Measurements from ENCODE around the gene KRT16. TPM values are rescaled to one million over a fixed set of nuclear protein-coding genes. Genes with fewer than 3 reads are reported as not detected.
A peak's percentile ranks its signal among the peaks of the same experiment; 100 is the strongest.
"Not testable (repeated sequence)": the region's sequence is repeated elsewhere in the genome, so short reads cannot be mapped to it uniquely, and the experiment has no call there.

KRT16 gene
- total RNA-seq, result under 1 TPM; 0.30 to 0.65 TPM
- 10 to 100 TPM in 1 of 2 donors, 1 to 10 TPM in 1; 6.9 to 15.7 TPM for polyA plus RNA-seq
- long read RNA-seq, donor 1, partial matches to known transcripts, result 0 of 3 reads
- long read RNA-seq, donor 1, other reads (novel, unspliced or antisense), result 0 of 3 reads
- long read RNA-seq, donor 2, result 0 reads

GRCh38 chr17:41612376-41613160 lies at the start of gene KRT16:
TSS of gene KRT16 (minus strand) at chr17:41612767. CDS start at chr17:41612688, 79 bp downstream.
- ATAC-seq (ENCODE audit: low FRiP score) (peak; percentile 76), DNase-seq (peak; percentile 67 to 75)
- H3K4me3 ChIP-seq (ENCODE audit: low read length in 2 of 2); H3K27ac ChIP-seq (ENCODE audit: low read depth in 1 of 2, low read length in 2 of 2); intact Hi-C loops (cut with DNase I); H3K27me3 ChIP-seq (ENCODE audit: control insufficient read depth in 1 of 2, insufficient read depth in 2 of 2, low read length in 1 of 2); H3K4me1 ChIP-seq (ENCODE audit: control insufficient read depth in 1 of 2, insufficient read depth in 2 of 2, low read length in 2 of 2); H3K36me3 ChIP-seq (ENCODE audit: control insufficient read depth in 1 of 2, insufficient read depth in 2 of 2, low read length in 1 of 2); H3K9me3 ChIP-seq (ENCODE audit: control insufficient read depth, low read length): not testable (repeated sequence)
- 67 to 69% methylated on average over 31 of the region's 31 CpGs for WGBS, 2 donors

- ATAC-seq (ENCODE audit: low FRiP score) (no peak), DNase-seq (no peak)
- no peaks in the 10 kb centered on the region for H3K9me3 ChIP-seq (ENCODE audit: control insufficient read depth, low read length)
- H3K27me3 ChIP-seq (ENCODE audit: control insufficient read depth in 1 of 2, insufficient read depth in 2 of 2, low read length in 1 of 2), result no peaks in the 10 kb centered on the region
- intact Hi-C loops (cut with DNase I), result loop anchor here (5.0 to 10.0 kb wide), 3 partner anchors 83 to 1015 kb away; partner anchors contain the start of gene SMARCE1 (in 1 of the 2)
- no peak overlapping the region for H3K4me3 ChIP-seq (ENCODE audit: low read length in 2 of 2)
- WGBS, 2 donors, result 62 to 72% methylated on average over 8 of the region's 8 CpGs
- H3K4me1 ChIP-seq (ENCODE audit: control insufficient read depth in 1 of 2, insufficient read depth in 2 of 2, low read length in 2 of 2), result no peaks in the 10 kb centered on the region
- H3K36me3 ChIP-seq (ENCODE audit: control insufficient read depth in 1 of 2, insufficient read depth in 2 of 2, low read length in 1 of 2), result no peaks in the 10 kb centered on the region
- no peak overlapping the region for H3K27ac ChIP-seq (ENCODE audit: low read depth in 1 of 2, low read length in 2 of 2)
Measured at GRCh38 chr17:41660221-41660711, 47.7 kb upstream of the KRT16 start.

GRCh38 chr17:41659427-41660212 lies 47.1 kb upstream of the KRT16 start:
- H3K36me3 ChIP-seq (ENCODE audit: control insufficient read depth in 1 of 2, insufficient read depth in 2 of 2, low read length in 1 of 2), result no peaks in the 10 kb centered on the region
- H3K4me1 ChIP-seq (ENCODE audit: control insufficient read depth in 1 of 2, insufficient read depth in 2 of 2, low read length in 2 of 2), result no peaks in the 10 kb centered on the region
- no peak overlapping the region for H3K4me3 ChIP-seq (ENCODE audit: low read length in 2 of 2)
- ATAC-seq (ENCODE audit: low FRiP score) (no peak), DNase-seq (no peak)
- intact Hi-C loops (cut with DNase I), result loop anchor here (5.0 to 10.0 kb wide), 3 partner anchors 82 to 1015 kb away; partner anchors contain the start of gene SMARCE1 (in 1 of the 2)
- H3K27ac ChIP-seq (ENCODE audit: low read depth in 1 of 2, low read length in 2 of 2), result no peak overlapping the region
- no peaks in the 10 kb centered on the region for H3K9me3 ChIP-seq (ENCODE audit: control insufficient read depth, low read length)
- WGBS, 2 donors, result 85 to 86% methylated on average over 11 of the region's 11 CpGs
- no peaks in the 10 kb centered on the region for H3K27me3 ChIP-seq (ENCODE audit: control insufficient read depth in 1 of 2, insufficient read depth in 2 of 2, low read length in 1 of 2)

GRCh38 chr17:41658846-41659245 lies 46.3 kb upstream of the KRT16 start:
- Histone ChIP-seq H3K9me3 (ENCODE audit: control insufficient read depth, low read length) (no peaks in the 10 kb centered on the region), H3K27me3 (ENCODE audit: control insufficient read depth in 1 of 2, insufficient read depth in 2 of 2, low read length in 1 of 2) (no peaks in the 10 kb centered on the region), H3K4me3 (ENCODE audit: low read length in 2 of 2) (no peak overlapping the region), H3K36me3 (ENCODE audit: control insufficient read depth in 1 of 2, insufficient read depth in 2 of 2, low read length in 1 of 2) (no peaks in the 10 kb centered on the region), H3K4me1 (ENCODE audit: control insufficient read depth in 1 of 2, insufficient read depth in 2 of 2, low read length in 2 of 2) (no peaks in the 10 kb centered on the region), H3K27ac (ENCODE audit: low read depth in 1 of 2, low read length in 2 of 2) (no peak overlapping the region)
- no peak for ATAC-seq (ENCODE audit: low FRiP score)
- DNase-seq, result no peak
- WGBS, 2 donors, result 84% methylated on average over 4 to 5 of the region's 5 CpGs
- intact Hi-C loops (cut with DNase I), result no loop called here

- intact Hi-C loops (cut with DNase I), result no loop called here
- Histone ChIP-seq H3K27me3 (ENCODE audit: control insufficient read depth in 1 of 2, insufficient read depth in 2 of 2, low read length in 1 of 2) (no peaks in the 10 kb centered on the region), H3K36me3 (ENCODE audit: control insufficient read depth in 1 of 2, insufficient read depth in 2 of 2, low read length in 1 of 2) (no peaks in the 10 kb centered on the region), H3K9me3 (ENCODE audit: control insufficient read depth, low read length) (no peaks in the 10 kb centered on the region), H3K4me3 (ENCODE audit: low read length in 2 of 2) (no peak overlapping the region), H3K27ac (ENCODE audit: low read depth in 1 of 2, low read length in 2 of 2) (no peak overlapping the region), H3K4me1 (ENCODE audit: control insufficient read depth in 1 of 2, insufficient read depth in 2 of 2, low read length in 2 of 2) (no peaks in the 10 kb centered on the region)
- ATAC-seq (ENCODE audit: low FRiP score) (no peak), DNase-seq (no peak)
- 60 to 62% methylated on average over 12 of the region's 12 CpGs for WGBS, 2 donors
Measured at GRCh38 chr17:41657936-41658335, 45.4 kb upstream of the KRT16 start.

- Histone ChIP-seq H3K36me3 (ENCODE audit: control insufficient read depth in 1 of 2, insufficient read depth in 2 of 2, low read length in 1 of 2) (no peaks in the 10 kb centered on the region), H3K4me1 (ENCODE audit: control insufficient read depth in 1 of 2, insufficient read depth in 2 of 2, low read length in 2 of 2) (no peaks in the 10 kb centered on the region), H3K27ac (ENCODE audit: low read depth in 1 of 2, low read length in 2 of 2) (no peak overlapping the region), H3K27me3 (ENCODE audit: control insufficient read depth in 1 of 2, insufficient read depth in 2 of 2, low read length in 1 of 2) (no peaks in the 10 kb centered on the region), H3K4me3 (ENCODE audit: low read length in 2 of 2) (no peak overlapping the region), H3K9me3 (ENCODE audit: control insufficient read depth, low read length) (no peaks in the 10 kb centered on the region)
- intact Hi-C loops (cut with DNase I), result no loop called here
- 83 to 86% methylated on average over 16 of the region's 16 CpGs for WGBS, 2 donors
- DNase-seq (no peak), ATAC-seq (ENCODE audit: low FRiP score) (no peak)
Measured at GRCh38 chr17:41657176-41657754, 44.7 kb upstream of the KRT16 start.

GRCh38 chr17:41656249-41657023 lies 43.9 kb upstream of the KRT16 start:
- Histone ChIP-seq H3K27me3 (ENCODE audit: control insufficient read depth in 1 of 2, insufficient read depth in 2 of 2, low read length in 1 of 2) (no peaks in the 10 kb centered on the region), H3K4me3 (ENCODE audit: low read length in 2 of 2) (no peak overlapping the region), H3K9me3 (ENCODE audit: control insufficient read depth, low read length) (no peaks in the 10 kb centered on the region), H3K27ac (ENCODE audit: low read depth in 1 of 2, low read length in 2 of 2) (no peak overlapping the region), H3K36me3 (ENCODE audit: control insufficient read depth in 1 of 2, insufficient read depth in 2 of 2, low read length in 1 of 2) (no peaks in the 10 kb centered on the region), H3K4me1 (ENCODE audit: control insufficient read depth in 1 of 2, insufficient read depth in 2 of 2, low read length in 2 of 2) (no peaks in the 10 kb centered on the region)
- WGBS, 2 donors, result 92 to 93% methylated on average over 16 of the region's 16 CpGs
- intact Hi-C loops (cut with DNase I), result no loop called here
- no peak for DNase-seq
- ATAC-seq (ENCODE audit: low FRiP score), result no peak

- H3K4me3 ChIP-seq (ENCODE audit: low read length in 2 of 2), result no peak overlapping the region
- no peaks in the 10 kb centered on the region for H3K36me3 ChIP-seq (ENCODE audit: control insufficient read depth in 1 of 2, insufficient read depth in 2 of 2, low read length in 1 of 2)
- no peaks in the 10 kb centered on the region for H3K4me1 ChIP-seq (ENCODE audit: control insufficient read depth in 1 of 2, insufficient read depth in 2 of 2, low read length in 2 of 2)
- 38% methylated on average over 18 of the region's 18 CpGs for WGBS, 2 donors
- intact Hi-C loops (cut with DNase I), result no loop called here
- no peak overlapping the region for H3K27ac ChIP-seq (ENCODE audit: low read depth in 1 of 2, low read length in 2 of 2)
- H3K9me3 ChIP-seq (ENCODE audit: control insufficient read depth, low read length), result no peaks in the 10 kb centered on the region
- no peaks in the 10 kb centered on the region for H3K27me3 ChIP-seq (ENCODE audit: control insufficient read depth in 1 of 2, insufficient read depth in 2 of 2, low read length in 1 of 2)
- DNase-seq (no peak), ATAC-seq (ENCODE audit: low FRiP score) (no peak)
Measured at GRCh38 chr17:41655611-41656111, 43.1 kb upstream of the KRT16 start.

Data from aorta (tissue), 5 donors.